IMR-90 (cell line): Measurements from ENCODE around the gene AMZ2. TPM values are rescaled to one million over a fixed set of nuclear protein-coding genes. Genes with fewer than 3 reads are reported as not detected.

Experiments
- ATAC-seq: fragments of 200-7000 bp; cut with Tn5 transposase; 2 replicates; pipeline ENCODE4 v1.9.1; 2020; ENCODE audit warnings: low read depth, mild to moderate bottlenecking, moderate library complexity
- BruUV-seq: library from RNA; stranded (reverse); fragments of 400-500 nt; replicated peaks from 2 replicates; lab custom pipeline; 2021; lab: Mats Ljungman, UMichigan
- CTCF ChIA-PET: fragments of 300-600 bp; formaldehyde crosslinking; extraction: SDS; loops from one replicate; lab custom pipeline; 2021; ENCODE audit warnings: antibody characterized with exemption; lab: Yijun Ruan, JAX
- POLR2A ChIA-PET: fragments of 300-600 bp; sonication (Branson Sonifier 250); formaldehyde crosslinking; loops from one replicate; lab custom pipeline; 2022; ENCODE audit warnings: antibody characterized with exemption; ENCODE audit not compliant: unreplicated experiment; lab: Charles Lee
- DNase-seq: peaks from one replicate; pipeline ENCODE4 v3.0.0; 2013
- H2AFZ ChIP-seq: replicated peaks from 2 replicates; pipeline ENCODE3; 2013; ENCODE audit warnings: low read length, mild to moderate bottlenecking; ENCODE audit not compliant: poor library complexity
- H2AK5ac ChIP-seq: 2 replicates; pipeline ENCODE4 v1.6.1; 2013; ENCODE audit warnings: low read depth, low read length, inconsistent platforms
- H2AK9ac ChIP-seq: replicated peaks from 2 replicates; pipeline ENCODE3; 2013; ENCODE audit warnings: mild to moderate bottlenecking, low read depth, low read length, moderate library complexity; ENCODE audit not compliant: poor library complexity
- H2BK120ac ChIP-seq: 2 replicates; pipeline ENCODE4 v1.6.1; 2013; ENCODE audit warnings: low read depth, low read length, inconsistent platforms
- H2BK15ac ChIP-seq: 3 replicates; pipeline ENCODE4 v1.6.1; 2013; ENCODE audit warnings: low read depth, low read length, inconsistent platforms
- H2BK20ac ChIP-seq: 2 replicates; pipeline ENCODE4 v1.6.1; 2013; ENCODE audit warnings: low read depth, mild to moderate bottlenecking, inconsistent platforms, low read length, moderate library complexity
- H2BK5ac ChIP-seq: 2 replicates; pipeline ENCODE4 v1.6.1; 2013; ENCODE audit warnings: mild to moderate bottlenecking, low read depth, low read length, inconsistent platforms; ENCODE audit not compliant: poor library complexity, severe bottlenecking
- H3K14ac ChIP-seq: replicated peaks from 2 replicates; pipeline ENCODE4 v1.6.1; 2013; ENCODE audit warnings: low read depth, low read length, inconsistent platforms
- H3K18ac ChIP-seq: 2 replicates; pipeline ENCODE4 v1.6.1; 2013; ENCODE audit warnings: low read depth, low read length, control low read depth
- H3K23ac ChIP-seq: 2 replicates; pipeline ENCODE4 v1.6.1; 2013; ENCODE audit warnings: low read depth, low read length, inconsistent platforms
- H3K27ac ChIP-seq: 2 replicates; pipeline ENCODE4 v1.5.1; 2013; ENCODE audit warnings: mild to moderate bottlenecking, control low read depth, low read length; ENCODE audit not compliant: insufficient read depth
- H3K27me3 ChIP-seq: 2 replicates; pipeline ENCODE4 v1.6.1; 2013; ENCODE audit warnings: low read length; ENCODE audit not compliant: control insufficient read depth, insufficient read depth
- H3K36me3 ChIP-seq: 2 replicates; pipeline ENCODE4 v1.6.1; 2013; ENCODE audit warnings: low read length, mixed read lengths; ENCODE audit not compliant: control insufficient read depth, insufficient read depth
- H3K4ac ChIP-seq: 2 replicates; pipeline ENCODE4 v1.6.1; 2013; ENCODE audit warnings: low read depth, low read length, inconsistent platforms
- H3K4me1 ChIP-seq: 2 replicates; pipeline ENCODE4 v1.6.1; 2013; ENCODE audit warnings: low read length, mixed read lengths; ENCODE audit not compliant: control insufficient read depth, insufficient read depth
- H3K4me2 ChIP-seq: 2 replicates; pipeline ENCODE4 v1.6.1; 2013; ENCODE audit warnings: low read depth, mild to moderate bottlenecking, control low read depth, low read length, moderate library complexity
- H3K4me3 ChIP-seq: 2 replicates; pipeline ENCODE4 v1.5.1; 2013; ENCODE audit warnings: low read depth, mild to moderate bottlenecking, control low read depth, low read length, moderate library complexity; ENCODE audit not compliant: insufficient read depth
- H3K56ac ChIP-seq: 2 replicates; pipeline ENCODE4 v1.6.1; 2013; ENCODE audit warnings: low read length, inconsistent platforms; ENCODE audit not compliant: insufficient read depth; ENCODE audit errors: extremely low read depth
- H3K79me1 ChIP-seq, 2 experiments: 2 replicates each; pipeline ENCODE4 v1.6.1; 2013; ENCODE audit warnings: low read length in 2 of 2, inconsistent platforms in 1 of 2, low read depth in 1 of 2
- H3K9ac ChIP-seq: 2 replicates; pipeline ENCODE4 v1.6.1; 2013; ENCODE audit warnings: low read depth, low read length, control low read depth
- H3K9me1 ChIP-seq: 2 replicates; pipeline ENCODE4 v1.6.1; 2013; ENCODE audit warnings: low read length, inconsistent platforms; ENCODE audit not compliant: insufficient read depth
- H3K9me3 ChIP-seq: 2 replicates; pipeline ENCODE4 v1.6.1; 2013; ENCODE audit warnings: low read length; ENCODE audit not compliant: control insufficient read depth, insufficient read depth
- H4K20me1 ChIP-seq: 2 replicates; pipeline ENCODE4 v1.6.1; 2013; ENCODE audit warnings: low read length, inconsistent platforms; ENCODE audit not compliant: insufficient read depth
- H4K5ac ChIP-seq: 2 replicates; pipeline ENCODE4 v1.6.1; 2013; ENCODE audit warnings: mild to moderate bottlenecking, low read depth, low read length, control low read depth
- H4K8ac ChIP-seq, 2 experiments: 2 replicates each; pipeline ENCODE4 v1.6.1; 2013; ENCODE audit warnings: low read depth in 2 of 2, low read length in 2 of 2, control low read depth in 1 of 2, inconsistent platforms in 1 of 2
- H4K91ac ChIP-seq: 2 replicates; pipeline ENCODE4 v1.6.1; 2013; ENCODE audit warnings: low read depth, low read length, inconsistent platforms; ENCODE audit not compliant: insufficient read depth
- CEBPB ChIP-seq: IDR thresholded peaks from 2 replicates; pipeline ENCODE4 v1.6.1; 2012; ENCODE audit warnings: low read depth, low read length, improper control_type of control experiment
- FOS ChIP-seq: fragments of 150-350 bp; IDR thresholded peaks from 2 replicates; pipeline ENCODE4 v1.6.1; 2016; ENCODE audit warnings: low read depth, low read length
- MAZ ChIP-seq: IDR thresholded peaks from 2 replicates; pipeline ENCODE4 v1.6.1; 2012; ENCODE audit warnings: low read depth, mild to moderate bottlenecking, low read length, improper control_type of control experiment, moderate library complexity, borderline replicate concordance
- POLR2A ChIP-seq: IDR thresholded peaks from 2 replicates; pipeline ENCODE4 v1.6.1; 2012; ENCODE audit warnings: mild to moderate bottlenecking, low read depth, low read length
- WGBS, 2 experiments: methylation state at CpG; one replicate each; pipeline versions ENCODE4 v1.1.5 to v1.1.7; 2013; ENCODE audit warnings: missing lambda C conversion rate in 2 of 2; ENCODE audit not compliant: insufficient read length in 1 of 2; ENCODE audit errors: extremely low coverage in 2 of 2; 5-methylcytosine and 5-hydroxymethylcytosine counted together
- dilution Hi-C: fragments of 300-500 bp; cut with HindIII; formaldehyde crosslinking; loops from one replicate; pipeline ENCODE4 v1.14.3; 2018; ENCODE audit warnings: low sequenced_read_pairs; ENCODE audit not compliant: unreplicated experiment
- in situ Hi-C: fragments of 300-500 bp; cut with MboI; formaldehyde crosslinking; loops from 3 replicates; pipeline ENCODE4 v1.14.3; 2019; ENCODE audit warnings: low sequenced_read_pairs, inconsistent platforms, mixed read lengths
- intact Hi-C: fragments of 100-400 bp; cut with micrococcal nuclease; formaldehyde crosslinking; loops from 2 replicates; pipeline ENCODE4 v1.10.0; 2022
- polyA plus RNA-seq, 3 experiments: library from polyadenylated mRNA; depleted of rRNA; stranded (reverse); fragments of >200 nt; gene quantifications; 2 replicates each; pipeline ENCODE4 v1.2.3, GENCODE V29; 2012; ENCODE audit warnings: low replicate concordance in 1 of 3
- total RNA-seq: library from RNA; depleted of rRNA; stranded (reverse); fragments of >200 nt; gene quantifications from 2 replicates; pipeline ENCODE4 v1.2.3, GENCODE V29; 2012

AMZ2 gene
- total and polyA plus RNA-seq, 2 of the 4 experiments (the other 2 are of a cell fraction) = 65.4 to 90.2 TPM

GRCh38 chr17:68295086-68295485 lies 47.2 kb downstream of the AMZ2 start:
- no peak overlapping the region for H4K91ac ChIP-seq
- H4K20me1 ChIP-seq = no peaks in the 10 kb centered on the region; the same call in 1 of the 2 replicates
- ChIA-PET POLR2A (no interaction called here), CTCF (no interaction called here)
- no peak overlapping the region for H2BK20ac ChIP-seq
- H3K9me1 ChIP-seq = no peaks in the 10 kb centered on the region
- no peak overlapping the region for H3K27ac ChIP-seq
- H3K79me1 ChIP-seq = no peaks in the 10 kb centered on the region
- H3K18ac ChIP-seq = no peak overlapping the region
- no peak overlapping the region for H3K56ac ChIP-seq
- no peak overlapping the region for H2BK5ac ChIP-seq
- intact Hi-C loops = no loop called here
- dilution Hi-C loops = no loop called here
- DNase-seq (no peak), ATAC-seq (no peak)
- no peak overlapping the region for H3K14ac ChIP-seq
- no peaks in the 10 kb centered on the region; the same call in 1 of the 2 replicates for H3K9me3 ChIP-seq
- no peak overlapping the region for H3K23ac ChIP-seq
- no peak overlapping the region for H4K5ac ChIP-seq
- no peak overlapping the region for H2AK9ac ChIP-seq
- WGBS, 2 experiments = 76% methylated on average over 5 of the region's 7 CpGs; no CpG with 5 or more reads in 1 of the 2 experiments
- peaks cover 5% of the 10 kb centered on the region for H3K4me1 ChIP-seq
- peaks cover 17% of the 10 kb centered on the region for H3K27me3 ChIP-seq
- no peak overlapping the region for H2AFZ ChIP-seq
- no TSS peak for BruUV-seq
- H3K36me3 ChIP-seq = no peaks in the 10 kb centered on the region
- H4K8ac ChIP-seq = no peak overlapping the region
- no peak for TF ChIP-seq CEBPB
- no peak for TF ChIP-seq POLR2A
- no peak for TF ChIP-seq FOS
- no peak for TF ChIP-seq MAZ
- H3K4ac ChIP-seq = no peak overlapping the region
- no peak overlapping the region for H3K9ac ChIP-seq
- in situ Hi-C loops = no loop called here
- H3K4me2 ChIP-seq = no peak overlapping the region
- no peak overlapping the region for H2BK120ac ChIP-seq
- H3K4me3 ChIP-seq = no peak overlapping the region
- H2AK5ac ChIP-seq = no peak overlapping the region
- no peak overlapping the region for H2BK15ac ChIP-seq
